HL-60 (cell line): ENCODE measurements around the gene TOR1AIP1.

ENCODE experiments used
- DNase-seq, 2 experiments: peaks; one replicate each; pipeline ENCODE4 v3.0.0-alpha.2; 2010 to 2020; ENCODE audit warnings: low read depth in 1 of 2, low spot score in 1 of 2
- H3K27ac ChIP-seq: fragments of 250-450 bp; sonication (Bioruptor Pico); replicated peaks from 2 replicates; pipeline ENCODE4 v1.5.1; 2020; ENCODE audit warnings: mild to moderate bottlenecking, moderate library complexity
- H3K27me3 ChIP-seq: fragments of 250-450 bp; sonication (Bioruptor Pico); 2 replicates; pipeline ENCODE4 v1.5.1; 2021; ENCODE audit warnings: mild to moderate bottlenecking, moderate library complexity; ENCODE audit not compliant: insufficient read depth, poor library complexity, severe bottlenecking
- H3K4me3 ChIP-seq: replicated peaks from 2 replicates; pipeline ENCODE4 v1.5.1; 2011; ENCODE audit warnings: mild to moderate bottlenecking, control low read depth, low read length; ENCODE audit not compliant: insufficient read depth
- GABPA ChIP-seq: IDR thresholded peaks from 2 replicates; pipeline ENCODE4 v1.6.1; 2012; ENCODE audit warnings: low read depth
- POLR2AphosphoS5 ChIP-seq: IDR thresholded peaks from 2 replicates; pipeline ENCODE4 v1.6.1; 2012; ENCODE audit warnings: low read depth
- SPI1 ChIP-seq: IDR thresholded peaks from 2 replicates; pipeline ENCODE4 v1.6.1; 2012; ENCODE audit warnings: low read depth, mild to moderate bottlenecking, borderline replicate concordance
- TF ChIP-seq, protein P1 (sequence below): IDR thresholded peaks from one replicate; pipeline ENCODE4 v1.5.1; 2011; ENCODE audit warnings: low read length, control low read depth, inconsistent platforms; ENCODE audit not compliant: insufficient read depth
- TF ChIP-seq, protein P2 (sequence below): IDR thresholded peaks from 2 replicates; pipeline ENCODE4 v1.6.1; 2012; ENCODE audit warnings: low read depth; ENCODE audit not compliant: insufficient replicate concordance

The TOR1AIP1 gene

GRCh38 chr1:179925922-179926849 lies 44.1 kb downstream of the TOR1AIP1 start:
- no peak overlapping the region for H3K27ac ChIP-seq
- H3K27me3 ChIP-seq, result no peaks in the 10 kb centered on the region
- peak in 1 of 2 experiments; percentile 41 for DNase-seq
- no peak overlapping the region for H3K4me3 ChIP-seq
- TF ChIP-seq POLR2AphosphoS5 (no peak), SPI1 (no peak), GABPA (no peak)
- TF ChIP-seq, protein P1, sequence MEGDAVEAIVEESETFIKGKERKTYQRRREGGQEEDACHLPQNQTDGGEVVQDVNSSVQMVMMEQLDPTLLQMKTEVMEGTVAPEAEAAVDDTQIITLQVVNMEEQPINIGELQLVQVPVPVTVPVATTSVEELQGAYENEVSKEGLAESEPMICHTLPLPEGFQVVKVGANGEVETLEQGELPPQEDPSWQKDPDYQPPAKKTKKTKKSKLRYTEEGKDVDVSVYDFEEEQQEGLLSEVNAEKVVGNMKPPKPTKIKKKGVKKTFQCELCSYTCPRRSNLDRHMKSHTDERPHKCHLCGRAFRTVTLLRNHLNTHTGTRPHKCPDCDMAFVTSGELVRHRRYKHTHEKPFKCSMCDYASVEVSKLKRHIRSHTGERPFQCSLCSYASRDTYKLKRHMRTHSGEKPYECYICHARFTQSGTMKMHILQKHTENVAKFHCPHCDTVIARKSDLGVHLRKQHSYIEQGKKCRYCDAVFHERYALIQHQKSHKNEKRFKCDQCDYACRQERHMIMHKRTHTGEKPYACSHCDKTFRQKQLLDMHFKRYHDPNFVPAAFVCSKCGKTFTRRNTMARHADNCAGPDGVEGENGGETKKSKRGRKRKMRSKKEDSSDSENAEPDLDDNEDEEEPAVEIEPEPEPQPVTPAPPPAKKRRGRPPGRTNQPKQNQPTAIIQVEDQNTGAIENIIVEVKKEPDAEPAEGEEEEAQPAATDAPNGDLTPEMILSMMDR, result no peak
- TF ChIP-seq, protein P2, sequence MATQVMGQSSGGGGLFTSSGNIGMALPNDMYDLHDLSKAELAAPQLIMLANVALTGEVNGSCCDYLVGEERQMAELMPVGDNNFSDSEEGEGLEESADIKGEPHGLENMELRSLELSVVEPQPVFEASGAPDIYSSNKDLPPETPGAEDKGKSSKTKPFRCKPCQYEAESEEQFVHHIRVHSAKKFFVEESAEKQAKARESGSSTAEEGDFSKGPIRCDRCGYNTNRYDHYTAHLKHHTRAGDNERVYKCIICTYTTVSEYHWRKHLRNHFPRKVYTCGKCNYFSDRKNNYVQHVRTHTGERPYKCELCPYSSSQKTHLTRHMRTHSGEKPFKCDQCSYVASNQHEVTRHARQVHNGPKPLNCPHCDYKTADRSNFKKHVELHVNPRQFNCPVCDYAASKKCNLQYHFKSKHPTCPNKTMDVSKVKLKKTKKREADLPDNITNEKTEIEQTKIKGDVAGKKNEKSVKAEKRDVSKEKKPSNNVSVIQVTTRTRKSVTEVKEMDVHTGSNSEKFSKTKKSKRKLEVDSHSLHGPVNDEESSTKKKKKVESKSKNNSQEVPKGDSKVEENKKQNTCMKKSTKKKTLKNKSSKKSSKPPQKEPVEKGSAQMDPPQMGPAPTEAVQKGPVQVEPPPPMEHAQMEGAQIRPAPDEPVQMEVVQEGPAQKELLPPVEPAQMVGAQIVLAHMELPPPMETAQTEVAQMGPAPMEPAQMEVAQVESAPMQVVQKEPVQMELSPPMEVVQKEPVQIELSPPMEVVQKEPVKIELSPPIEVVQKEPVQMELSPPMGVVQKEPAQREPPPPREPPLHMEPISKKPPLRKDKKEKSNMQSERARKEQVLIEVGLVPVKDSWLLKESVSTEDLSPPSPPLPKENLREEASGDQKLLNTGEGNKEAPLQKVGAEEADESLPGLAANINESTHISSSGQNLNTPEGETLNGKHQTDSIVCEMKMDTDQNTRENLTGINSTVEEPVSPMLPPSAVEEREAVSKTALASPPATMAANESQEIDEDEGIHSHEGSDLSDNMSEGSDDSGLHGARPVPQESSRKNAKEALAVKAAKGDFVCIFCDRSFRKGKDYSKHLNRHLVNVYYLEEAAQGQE, result no peak

DNA sequence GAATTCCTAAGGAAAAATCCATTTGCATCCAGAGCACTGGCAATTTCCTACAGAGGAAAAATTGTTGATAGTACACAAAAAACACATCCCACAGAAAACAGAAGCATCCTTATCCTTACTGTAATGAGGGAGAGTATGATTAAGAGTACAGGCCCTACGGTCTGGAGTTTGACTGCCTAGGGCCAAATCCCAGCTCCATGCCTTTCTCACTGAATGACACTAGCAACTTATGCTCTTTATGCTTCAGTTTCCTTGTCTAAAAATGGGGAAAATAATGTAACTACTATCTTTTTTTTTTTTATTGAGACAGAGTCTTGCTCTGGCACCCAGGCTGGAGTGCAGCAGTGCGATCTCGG lies 44.7 kb downstream of the TOR1AIP1 start:
- Histone ChIP-seq H3K27me3 (no peaks in the 10 kb centered on the region), H3K27ac (no peak overlapping the region), H3K4me3 (no peak overlapping the region)
- DNase-seq, result no peak
- TF ChIP-seq SPI1 (no peak), GABPA (no peak), POLR2AphosphoS5 (no peak)
- TF ChIP-seq, protein P1, result no peak
- TF ChIP-seq, protein P2, result no peak

DNA sequence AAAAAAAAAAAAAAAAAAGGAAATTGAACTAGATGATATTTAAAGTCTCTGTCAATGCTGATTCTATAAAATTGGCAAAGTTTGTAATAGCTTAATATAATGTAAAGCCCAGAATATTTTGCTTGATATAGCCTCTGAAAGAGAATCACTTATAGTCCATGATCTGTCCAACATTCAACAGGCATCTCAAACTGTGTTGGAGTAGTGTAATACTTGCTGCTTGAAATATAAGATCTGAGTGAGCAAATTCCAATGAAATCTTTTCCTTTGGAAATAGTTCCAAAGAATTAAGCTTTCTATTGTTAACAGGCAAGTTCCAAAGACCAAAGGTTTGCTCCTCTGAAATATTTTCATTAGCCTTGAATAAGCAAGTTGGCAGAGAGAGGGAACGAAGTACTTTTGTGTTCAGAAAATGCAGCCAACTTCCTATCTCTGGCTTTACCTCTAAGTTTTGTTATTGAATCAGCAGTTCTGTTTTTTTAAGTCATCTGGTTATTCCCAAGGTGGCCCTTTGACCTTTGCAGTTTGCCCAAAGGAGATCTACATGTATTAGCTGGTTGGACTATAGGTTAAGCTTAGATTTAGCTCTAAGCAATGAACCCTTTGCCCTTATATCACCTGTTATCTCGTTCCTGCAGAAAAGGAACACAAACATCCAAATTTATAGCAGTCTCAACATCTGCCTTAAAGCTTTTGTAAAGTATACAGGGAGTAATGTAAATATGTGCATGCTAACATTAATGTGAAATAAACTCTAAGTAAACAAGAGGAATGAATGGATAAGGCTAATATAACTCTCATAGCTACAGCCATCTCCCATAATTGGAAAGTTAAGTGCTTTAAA lies 48.1 kb downstream of the TOR1AIP1 start:
- Histone ChIP-seq H3K27me3 (no peaks in the 10 kb centered on the region), H3K27ac (no peak overlapping the region), H3K4me3 (no peak overlapping the region)
- DNase-seq, result no peak
- TF ChIP-seq GABPA (no peak), SPI1 (no peak), POLR2AphosphoS5 (no peak)
- TF ChIP-seq, protein P2, result no peak
- TF ChIP-seq, protein P1, result no peak
